Measurements from ENCODE around the gene LRRC10. TPM values are rescaled to one million over a fixed set of nuclear protein-coding genes. Genes with fewer than 3 reads are reported as not detected.
"Not testable (repeated sequence)": the region's sequence is repeated elsewhere in the genome, so short reads cannot be mapped to it uniquely, and the experiment has no call there.

LRRC10 gene
- total RNA-seq, 1 donor from 2014 or later, result not detected

GRCh38 chr12:69616025-69616424 is 5.3 kb upstream of the LRRC10 start:
- ATAC-seq, result no peak

GRCh38 chr12:69613351-69613750 is 2.6 kb upstream of the LRRC10 start:
- no peak for ATAC-seq

GRCh38 chr12:69610126-69610525 is 581 bp downstream of the LRRC10 start:
- no peak for ATAC-seq

- ATAC-seq, result no peak
These were observed 2.6 kb downstream of the LRRC10 start for GRCh38 chr12:69608114-69608513.

- not testable (repeated sequence) for ATAC-seq
These were observed 6.4 kb downstream of the LRRC10 start for GRCh38 chr12:69604275-69604674.

GRCh38 chr12:69603556-69603955 is 7.2 kb downstream of the LRRC10 start:
- not testable (repeated sequence) for ATAC-seq

GRCh38 chr12:69602954-69603353 is 7.8 kb downstream of the LRRC10 start:
- no peak for ATAC-seq

GRCh38 chr12:69601962-69602685 is 8.6 kb downstream of the LRRC10 start:
- ATAC-seq, result no peak

GRCh38 chr12:69600804-69601203 is 9.9 kb downstream of the LRRC10 start:
- ATAC-seq, result peak; percentile 23

- ATAC-seq, result no peak
These were observed 12.4 kb downstream of the LRRC10 start for GRCh38 chr12:69598174-69598753.

GRCh38 chr12:69595689-69596088 is 15.0 kb downstream of the LRRC10 start:
- no peak for ATAC-seq

- no peak for ATAC-seq
These were observed 21.6 kb downstream of the LRRC10 start for GRCh38 chr12:69589082-69589481.

- no peak for ATAC-seq
These were observed 22.2 kb downstream of the LRRC10 start for GRCh38 chr12:69588527-69588926.

GRCh38 chr12:69585189-69586062 is 25.3 kb downstream of the LRRC10 start, which contains the start of gene CCT2:
Gene CCT2 (plus strand): TSS chr12:69585459. CDS start chr12:69585522, 63 bp downstream.
- peak; percentile 99 for ATAC-seq

- ATAC-seq, result no peak
These were observed 27.5 kb downstream of the LRRC10 start for GRCh38 chr12:69583203-69583602.

- ATAC-seq, result no peak
These were observed 30.6 kb downstream of the LRRC10 start for GRCh38 chr12:69580074-69580473.

- ATAC-seq, result no peak
These were observed 31.7 kb downstream of the LRRC10 start for GRCh38 chr12:69579029-69579428.

GRCh38 chr12:69578283-69578682 is 32.4 kb downstream of the LRRC10 start:
- ATAC-seq, result no peak

- no peak for ATAC-seq
These were observed 35.4 kb downstream of the LRRC10 start for GRCh38 chr12:69575346-69575745.

GRCh38 chr12:69570545-69571399 is 39.9 kb downstream of the LRRC10 start:
- peak; percentile 57 for ATAC-seq

- ATAC-seq, result no peak
These were observed 40.6 kb downstream of the LRRC10 start for GRCh38 chr12:69570000-69570516.

GRCh38 chr12:69569236-69569635 is 41.5 kb downstream of the LRRC10 start:
- ATAC-seq, result no peak
